ENCODE data around the gene AP3B1. TPM values are rescaled to one million over a fixed set of nuclear protein-coding genes. Genes with fewer than 3 reads are reported as not detected.

The AP3B1 gene
- total and polyA plus RNA-seq, 3 experiments from 2014 or later: 27.1 to 41.1 (median 40.3) TPM

DNA sequence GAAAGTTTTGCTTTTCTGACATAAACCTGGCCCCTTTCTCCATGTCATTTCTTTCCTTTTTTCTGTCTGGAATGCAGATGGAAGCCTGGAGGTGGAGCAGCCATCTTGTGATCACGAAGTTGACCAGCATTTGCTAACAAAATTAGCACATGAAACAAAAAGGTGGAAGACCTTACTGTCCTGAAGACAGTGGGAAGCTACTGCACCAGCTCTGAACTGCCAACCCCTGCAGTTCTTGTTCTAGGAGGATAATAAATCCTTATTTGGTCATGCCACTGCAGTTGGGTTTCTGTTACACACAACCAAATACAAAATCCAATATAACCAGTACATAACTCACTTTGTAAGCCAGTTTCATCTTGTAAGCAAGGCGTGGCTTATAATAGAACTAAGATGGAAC is 269.0 kb downstream of the AP3B1 start:
- POLR2A ChIA-PET: no interaction called here
- H3K36me3 ChIP-seq (ENCODE audit: insufficient read depth, low read length): no peaks in the 10 kb centered on the region
- CTCF ChIA-PET: no interaction called here
- Mint-ChIP-seq H3K27me3 (no peaks in the 10 kb centered on the region), H3K9me3 (no peaks in the 10 kb centered on the region), H3K27ac (no peak overlapping the region), H3K4me1 (peaks cover 0 to 4% (median 0%) of the 10 kb centered on the region in 3 donors), H3K4me3 (no peak overlapping the region), H3K36me3 (peaks cover 13 to 15% (median 15%) of the 10 kb centered on the region in 3 donors)
- DNase-seq: no peak
- no peaks in the 10 kb centered on the region for H3K9me3 ChIP-seq (ENCODE audit: low read length)
- no peak overlapping the region for H3K4me3 ChIP-seq (ENCODE audit: low read length)
- no peaks in the 10 kb centered on the region for H3K27me3 ChIP-seq (ENCODE audit: insufficient read depth, low read length, poor library complexity, severe bottlenecking)
- no peaks in the 10 kb centered on the region for H3K4me1 ChIP-seq (ENCODE audit: insufficient read depth, low read length)
- H3K27ac ChIP-seq (ENCODE audit: low read depth, low read length): no peak overlapping the region

DNA sequence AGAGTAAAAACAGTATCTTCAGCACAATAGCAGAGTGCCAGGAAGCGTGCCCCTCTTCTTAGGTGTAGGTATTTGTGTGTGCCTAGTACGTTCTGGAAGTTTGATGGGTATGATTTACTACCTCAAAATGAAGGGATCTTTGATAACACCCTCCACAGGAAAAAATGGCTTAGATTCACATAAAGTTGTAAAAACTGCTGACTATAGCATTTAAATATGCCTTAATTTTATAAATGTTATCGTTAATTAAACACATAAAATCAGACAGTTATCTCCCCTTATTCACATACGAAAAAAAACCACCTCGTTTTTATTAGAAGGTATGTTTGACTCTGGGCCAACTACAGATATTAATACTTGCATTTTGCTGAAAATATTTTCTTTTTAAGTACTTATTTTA is 274.8 kb downstream of the AP3B1 start:
- CTCF ChIA-PET: no interaction called here
- POLR2A ChIA-PET: no interaction called here
- Histone ChIP-seq H3K4me3 (ENCODE audit: low read length) (no peak overlapping the region), H3K4me1 (ENCODE audit: insufficient read depth, low read length) (no peaks in the 10 kb centered on the region), H3K27ac (ENCODE audit: low read depth, low read length) (no peak overlapping the region), H3K27me3 (ENCODE audit: insufficient read depth, low read length, poor library complexity, severe bottlenecking) (no peaks in the 10 kb centered on the region), H3K36me3 (ENCODE audit: insufficient read depth, low read length) (no peaks in the 10 kb centered on the region), H3K9me3 (ENCODE audit: low read length) (no peaks in the 10 kb centered on the region)
- H3K4me1 Mint-ChIP-seq: peaks cover 0 to 4% (median 0%) of the 10 kb centered on the region in 3 donors
- no peaks in the 10 kb centered on the region for H3K27me3 Mint-ChIP-seq
- no peak overlapping the region for H3K4me3 Mint-ChIP-seq
- H3K27ac Mint-ChIP-seq: no peak overlapping the region
- H3K36me3 Mint-ChIP-seq: peaks cover 0 to 15% (median 10%) of the 10 kb centered on the region in 3 donors
- no peaks in the 10 kb centered on the region for H3K9me3 Mint-ChIP-seq
- no peak for DNase-seq

DNA sequence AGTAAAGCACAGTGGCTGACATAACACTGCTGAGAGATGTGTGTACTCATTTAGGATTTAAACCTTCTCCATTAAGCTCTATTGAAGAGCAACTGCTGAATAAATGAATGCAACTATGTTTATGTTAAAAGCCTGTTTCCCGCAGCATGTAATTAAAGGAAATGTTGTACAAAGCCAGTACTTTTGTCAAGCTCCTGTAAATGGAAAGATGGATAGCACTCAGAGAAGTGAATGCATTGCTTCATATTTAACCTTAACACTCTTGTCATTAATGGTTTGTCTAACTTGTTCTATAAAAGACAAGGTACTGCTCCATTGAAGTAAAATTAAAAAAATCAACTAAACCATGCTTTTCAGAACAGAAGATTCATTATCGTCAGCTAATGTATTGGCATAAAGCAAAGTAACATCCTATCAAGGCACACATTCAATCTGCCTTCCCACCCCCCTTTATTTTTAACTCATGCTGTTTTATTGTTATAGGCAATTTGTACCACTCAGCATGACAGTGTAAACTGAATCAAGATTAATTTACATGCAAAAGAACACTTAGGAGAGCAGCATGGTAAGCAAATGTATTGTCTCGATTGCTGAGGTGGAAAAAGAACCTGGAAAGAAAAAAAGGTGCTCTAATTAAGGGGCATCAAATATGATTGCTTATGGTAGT is 277.5 kb downstream of the AP3B1 start:
- Mint-ChIP-seq H3K4me3 (no peak overlapping the region), H3K36me3 (peaks cover 3 to 28% (median 13%) of the 10 kb centered on the region in 3 donors), H3K27ac (peak overlapping the region in 2 of 8 donors; percentile 14 to 41)

DNA sequence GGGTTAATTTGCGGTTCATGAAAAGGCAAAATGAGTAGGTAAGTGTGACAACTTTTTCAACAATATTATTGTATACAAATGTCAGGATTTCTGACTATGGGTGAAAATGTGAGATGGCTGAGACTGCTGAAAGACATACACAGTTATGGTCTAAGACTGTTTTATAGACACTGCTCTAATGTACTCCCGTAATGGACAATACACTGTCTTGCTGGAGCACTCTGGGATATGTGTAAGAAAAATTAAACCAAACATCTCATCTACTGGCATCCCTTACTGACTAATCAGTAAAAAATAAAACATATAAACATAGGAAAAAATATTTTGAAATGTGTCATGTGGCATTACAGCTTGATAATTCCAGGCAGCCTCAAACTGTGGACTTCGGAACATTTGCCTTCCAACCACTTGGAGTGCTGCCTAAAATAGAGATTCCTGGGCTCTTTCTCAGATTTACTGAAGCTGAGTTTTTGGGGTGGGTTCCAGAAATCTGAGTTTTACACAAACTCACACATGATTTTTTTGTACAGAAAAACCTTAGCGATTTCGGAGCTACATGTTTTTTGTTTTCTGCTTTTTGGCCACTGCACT is 284.5 kb downstream of the AP3B1 start:
- no peak overlapping the region for H3K27ac Mint-ChIP-seq
- DNase-seq: no peak
- H3K4me3 Mint-ChIP-seq: no peak overlapping the region
- ChIA-PET POLR2A (no interaction called here), CTCF (no interaction called here)
- Histone ChIP-seq H3K36me3 (ENCODE audit: insufficient read depth, low read length) (no peaks in the 10 kb centered on the region), H3K9me3 (ENCODE audit: low read length) (no peaks in the 10 kb centered on the region), H3K27ac (ENCODE audit: low read depth, low read length) (no peak overlapping the region), H3K4me3 (ENCODE audit: low read length) (no peak overlapping the region), H3K4me1 (ENCODE audit: insufficient read depth, low read length) (no peaks in the 10 kb centered on the region), H3K27me3 (ENCODE audit: insufficient read depth, low read length, poor library complexity, severe bottlenecking) (no peaks in the 10 kb centered on the region)
- H3K4me1 Mint-ChIP-seq: no peaks in the 10 kb centered on the region
- H3K9me3 Mint-ChIP-seq: no peaks in the 10 kb centered on the region
- H3K36me3 Mint-ChIP-seq: peaks cover 7 to 35% (median 10%) of the 10 kb centered on the region in 3 donors
- H3K27me3 Mint-ChIP-seq: no peaks in the 10 kb centered on the region

More for the DNA sequence above, 277.5 kb downstream of the AP3B1 start:
- no peaks in the 10 kb centered on the region for H3K27me3 Mint-ChIP-seq
- no peak for DNase-seq
- ChIA-PET CTCF (interaction anchor here (0.9 kb wide), 1 partner anchor 18 kb away, joined by 3 read pairs; no protein-coding TSS in a partner anchor), POLR2A (no interaction called here)
- no peaks in the 10 kb centered on the region for H3K4me1 ChIP-seq (ENCODE audit: insufficient read depth, low read length)
- no peaks in the 10 kb centered on the region for H3K27me3 ChIP-seq (ENCODE audit: insufficient read depth, low read length, poor library complexity, severe bottlenecking)
- no peaks in the 10 kb centered on the region for H3K36me3 ChIP-seq (ENCODE audit: insufficient read depth, low read length)
- no peak overlapping the region for H3K27ac ChIP-seq (ENCODE audit: low read depth, low read length)
- no peaks in the 10 kb centered on the region for H3K4me1 Mint-ChIP-seq
- no peaks in the 10 kb centered on the region for H3K9me3 ChIP-seq (ENCODE audit: low read length)
- H3K9me3 Mint-ChIP-seq: no peaks in the 10 kb centered on the region
- H3K4me3 ChIP-seq (ENCODE audit: low read length): no peak overlapping the region

DNA sequence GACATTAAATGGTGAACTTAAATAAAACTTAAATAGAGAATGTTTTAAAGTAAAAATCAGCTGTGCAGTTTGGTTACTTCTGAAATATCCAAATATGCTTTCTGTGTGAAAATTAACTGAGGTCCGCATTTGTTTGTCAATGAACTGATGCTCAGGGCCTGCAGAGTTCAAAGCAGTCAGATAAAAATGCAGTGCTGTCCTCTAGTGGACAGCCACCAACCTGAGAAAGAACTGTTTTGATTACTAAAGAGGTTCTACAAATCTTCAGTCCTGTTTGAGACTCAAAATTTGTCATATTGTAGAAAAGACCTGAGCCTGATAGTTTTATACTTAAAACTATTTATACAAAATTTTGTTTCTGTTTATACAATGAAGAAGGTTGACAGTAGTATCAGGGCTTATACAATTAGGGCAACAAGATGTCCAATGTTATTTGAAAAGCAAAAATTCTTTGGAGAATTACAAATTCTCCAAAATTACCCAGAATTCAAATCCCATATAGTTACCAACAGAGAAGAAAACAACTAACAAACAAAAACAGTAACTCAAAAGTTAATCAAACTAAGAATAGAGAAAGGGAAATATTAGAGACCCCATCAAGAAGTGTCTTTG is 286.0 kb downstream of the AP3B1 start:
- Histone ChIP-seq H3K36me3 (ENCODE audit: insufficient read depth, low read length) (no peaks in the 10 kb centered on the region), H3K4me3 (ENCODE audit: low read length) (no peak overlapping the region), H3K4me1 (ENCODE audit: insufficient read depth, low read length) (no peaks in the 10 kb centered on the region), H3K27ac (ENCODE audit: low read depth, low read length) (no peak overlapping the region), H3K27me3 (ENCODE audit: insufficient read depth, low read length, poor library complexity, severe bottlenecking) (no peaks in the 10 kb centered on the region), H3K9me3 (ENCODE audit: low read length) (no peaks in the 10 kb centered on the region)
- Mint-ChIP-seq H3K36me3 (peaks cover 4 to 35% (median 8%) of the 10 kb centered on the region in 3 donors), H3K27me3 (no peaks in the 10 kb centered on the region), H3K27ac (peak overlapping the region in 1 of 8 donors; percentile 2), H3K9me3 (no peaks in the 10 kb centered on the region), H3K4me1 (no peaks in the 10 kb centered on the region), H3K4me3 (no peak overlapping the region)
- POLR2A ChIA-PET: no interaction called here
- no peak for DNase-seq
- CTCF ChIA-PET: interaction anchor here (1.1 kb wide), 1 partner anchor 13 kb away, joined by 3 read pairs; no protein-coding TSS in a partner anchor

DNA sequence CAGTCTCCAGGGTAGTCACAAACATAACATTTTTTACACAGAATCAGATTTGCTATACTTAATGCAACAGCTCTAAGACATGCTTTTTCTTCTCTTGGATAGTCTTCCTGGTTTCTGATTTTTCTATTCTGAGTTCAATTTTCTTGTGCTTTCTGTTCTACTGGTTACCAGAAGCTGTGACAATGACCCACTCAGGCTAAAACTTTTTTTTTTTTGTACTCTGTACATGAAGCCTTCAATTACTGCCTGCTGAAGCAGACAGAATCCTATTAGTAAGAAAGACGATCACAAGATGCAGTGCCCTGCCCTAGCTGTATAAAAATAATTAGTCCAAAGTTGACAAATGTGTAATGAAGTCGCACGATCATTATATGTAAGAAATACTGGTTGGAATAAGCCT is 287.3 kb downstream of the AP3B1 start:
- Mint-ChIP-seq H3K4me3 (no peak overlapping the region), H3K36me3 (peaks cover 8 to 36% (median 10%) of the 10 kb centered on the region in 3 donors), H3K9me3 (no peaks in the 10 kb centered on the region), H3K27me3 (no peaks in the 10 kb centered on the region), H3K27ac (peak overlapping the region in 1 of 8 donors; percentile 12), H3K4me1 (no peaks in the 10 kb centered on the region)
- H3K9me3 ChIP-seq (ENCODE audit: low read length): no peaks in the 10 kb centered on the region
- no peak overlapping the region for H3K4me3 ChIP-seq (ENCODE audit: low read length)
- DNase-seq: no peak
- ChIA-PET CTCF (no interaction called here), POLR2A (no interaction called here)
- no peaks in the 10 kb centered on the region for H3K27me3 ChIP-seq (ENCODE audit: insufficient read depth, low read length, poor library complexity, severe bottlenecking)
- no peaks in the 10 kb centered on the region for H3K4me1 ChIP-seq (ENCODE audit: insufficient read depth, low read length)
- no peak overlapping the region for H3K27ac ChIP-seq (ENCODE audit: low read depth, low read length)
- H3K36me3 ChIP-seq (ENCODE audit: insufficient read depth, low read length): no peaks in the 10 kb centered on the region

DNA sequence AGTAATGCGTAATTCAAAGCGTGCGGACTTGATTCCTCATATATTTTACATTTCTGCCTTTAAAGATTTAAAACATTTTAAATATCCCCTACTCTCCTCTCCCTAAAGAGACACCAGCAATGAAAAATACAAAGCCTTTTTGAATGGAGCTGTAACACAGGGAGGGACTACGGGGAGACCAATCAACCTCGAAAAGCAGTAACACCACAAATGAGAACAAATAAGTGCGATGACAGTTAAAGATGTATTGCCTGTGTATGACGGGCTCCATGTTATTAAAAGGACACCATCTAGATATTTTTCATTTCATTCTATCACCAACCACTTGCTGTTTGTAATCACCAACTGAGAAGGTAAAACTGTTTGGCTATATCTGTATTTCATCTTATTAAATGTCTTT is 288.0 kb downstream of the AP3B1 start:
- Mint-ChIP-seq H3K9me3 (no peaks in the 10 kb centered on the region), H3K4me3 (no peak overlapping the region), H3K27ac (no peak overlapping the region), H3K27me3 (no peaks in the 10 kb centered on the region), H3K4me1 (no peaks in the 10 kb centered on the region), H3K36me3 (peaks cover 10 to 41% (median 11%) of the 10 kb centered on the region in 3 donors)
- Histone ChIP-seq H3K4me3 (ENCODE audit: low read length) (no peak overlapping the region), H3K9me3 (ENCODE audit: low read length) (no peaks in the 10 kb centered on the region), H3K36me3 (ENCODE audit: insufficient read depth, low read length) (no peaks in the 10 kb centered on the region), H3K27me3 (ENCODE audit: insufficient read depth, low read length, poor library complexity, severe bottlenecking) (no peaks in the 10 kb centered on the region), H3K27ac (ENCODE audit: low read depth, low read length) (no peak overlapping the region), H3K4me1 (ENCODE audit: insufficient read depth, low read length) (no peaks in the 10 kb centered on the region)
- ChIA-PET POLR2A (no interaction called here), CTCF (no interaction called here)
- DNase-seq: no peak

DNA sequence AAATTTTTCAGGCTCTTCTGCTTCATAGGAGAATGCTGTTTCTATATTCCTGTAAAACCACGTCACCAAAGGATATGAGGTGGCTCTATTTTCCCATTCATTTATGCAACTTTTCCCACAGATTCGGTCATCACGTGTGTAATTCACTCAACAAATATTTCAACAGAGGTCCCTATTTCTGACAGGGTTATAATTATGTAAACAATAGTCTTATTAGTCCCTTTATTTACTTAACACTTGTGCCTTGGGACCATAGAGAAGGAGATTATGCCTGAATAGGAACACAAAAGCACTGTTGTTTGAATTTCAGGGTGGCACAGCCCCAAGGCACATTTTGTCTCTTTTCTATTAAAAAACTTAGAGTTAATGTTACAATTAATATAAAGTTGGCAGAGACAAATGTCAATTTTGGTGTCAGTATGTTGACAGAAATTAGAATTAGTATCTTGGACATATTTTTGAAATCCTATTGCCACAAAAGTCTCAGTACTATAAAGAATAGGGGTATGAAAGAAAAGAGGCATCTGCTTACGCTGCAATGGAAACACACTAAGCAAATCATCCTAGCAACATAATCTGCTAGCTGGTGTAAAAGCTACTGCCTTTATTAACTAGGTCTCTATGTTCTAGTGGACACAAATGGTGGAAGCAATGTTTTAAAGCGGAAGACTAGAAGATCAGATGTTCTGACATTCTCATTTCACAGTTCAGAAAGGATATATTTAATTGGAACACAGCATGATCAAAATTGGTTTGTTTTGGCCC is 289.3 kb downstream of the AP3B1 start:
- ChIA-PET CTCF (no interaction called here), POLR2A (no interaction called here)
- H3K27me3 Mint-ChIP-seq: no peaks in the 10 kb centered on the region
- no peak overlapping the region for H3K4me3 Mint-ChIP-seq
- H3K9me3 Mint-ChIP-seq: no peaks in the 10 kb centered on the region
- H3K27ac Mint-ChIP-seq: no peak overlapping the region
- H3K27ac ChIP-seq (ENCODE audit: low read depth, low read length): no peak overlapping the region
- no peaks in the 10 kb centered on the region for H3K9me3 ChIP-seq (ENCODE audit: low read length)
- no peaks in the 10 kb centered on the region for H3K36me3 ChIP-seq (ENCODE audit: insufficient read depth, low read length)
- no peak for DNase-seq
- H3K36me3 Mint-ChIP-seq: peaks cover 13 to 45% (median 17%) of the 10 kb centered on the region in 3 donors
- H3K4me3 ChIP-seq (ENCODE audit: low read length): no peak overlapping the region
- H3K27me3 ChIP-seq (ENCODE audit: insufficient read depth, low read length, poor library complexity, severe bottlenecking): no peaks in the 10 kb centered on the region
- H3K4me1 Mint-ChIP-seq: no peaks in the 10 kb centered on the region
- no peaks in the 10 kb centered on the region for H3K4me1 ChIP-seq (ENCODE audit: insufficient read depth, low read length)

Measured in CD8-positive, alpha-beta memory T cell (primary cell).